HL-60/S4 treated with phorbol 12-myristate 13-acetate at 8.2 ng/mL for 4 days and 3 days (cell line): Measurements from ENCODE around the gene ANKLE1.

ENCODE experiments used
- in situ Hi-C: fragments of 300-500 bp; cut with MboI; formaldehyde crosslinking; loops from 2 replicates; pipeline ENCODE4 v1.15.0; 2022; ENCODE audit warnings: low sequenced_read_pairs

ANKLE1 gene, protein sequence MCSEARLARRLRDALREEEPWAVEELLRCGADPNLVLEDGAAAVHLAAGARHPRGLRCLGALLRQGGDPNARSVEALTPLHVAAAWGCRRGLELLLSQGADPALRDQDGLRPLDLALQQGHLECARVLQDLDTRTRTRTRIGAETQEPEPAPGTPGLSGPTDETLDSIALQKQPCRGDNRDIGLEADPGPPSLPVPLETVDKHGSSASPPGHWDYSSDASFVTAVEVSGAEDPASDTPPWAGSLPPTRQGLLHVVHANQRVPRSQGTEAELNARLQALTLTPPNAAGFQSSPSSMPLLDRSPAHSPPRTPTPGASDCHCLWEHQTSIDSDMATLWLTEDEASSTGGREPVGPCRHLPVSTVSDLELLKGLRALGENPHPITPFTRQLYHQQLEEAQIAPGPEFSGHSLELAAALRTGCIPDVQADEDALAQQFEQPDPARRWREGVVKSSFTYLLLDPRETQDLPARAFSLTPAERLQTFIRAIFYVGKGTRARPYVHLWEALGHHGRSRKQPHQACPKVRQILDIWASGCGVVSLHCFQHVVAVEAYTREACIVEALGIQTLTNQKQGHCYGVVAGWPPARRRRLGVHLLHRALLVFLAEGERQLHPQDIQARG

DNA sequence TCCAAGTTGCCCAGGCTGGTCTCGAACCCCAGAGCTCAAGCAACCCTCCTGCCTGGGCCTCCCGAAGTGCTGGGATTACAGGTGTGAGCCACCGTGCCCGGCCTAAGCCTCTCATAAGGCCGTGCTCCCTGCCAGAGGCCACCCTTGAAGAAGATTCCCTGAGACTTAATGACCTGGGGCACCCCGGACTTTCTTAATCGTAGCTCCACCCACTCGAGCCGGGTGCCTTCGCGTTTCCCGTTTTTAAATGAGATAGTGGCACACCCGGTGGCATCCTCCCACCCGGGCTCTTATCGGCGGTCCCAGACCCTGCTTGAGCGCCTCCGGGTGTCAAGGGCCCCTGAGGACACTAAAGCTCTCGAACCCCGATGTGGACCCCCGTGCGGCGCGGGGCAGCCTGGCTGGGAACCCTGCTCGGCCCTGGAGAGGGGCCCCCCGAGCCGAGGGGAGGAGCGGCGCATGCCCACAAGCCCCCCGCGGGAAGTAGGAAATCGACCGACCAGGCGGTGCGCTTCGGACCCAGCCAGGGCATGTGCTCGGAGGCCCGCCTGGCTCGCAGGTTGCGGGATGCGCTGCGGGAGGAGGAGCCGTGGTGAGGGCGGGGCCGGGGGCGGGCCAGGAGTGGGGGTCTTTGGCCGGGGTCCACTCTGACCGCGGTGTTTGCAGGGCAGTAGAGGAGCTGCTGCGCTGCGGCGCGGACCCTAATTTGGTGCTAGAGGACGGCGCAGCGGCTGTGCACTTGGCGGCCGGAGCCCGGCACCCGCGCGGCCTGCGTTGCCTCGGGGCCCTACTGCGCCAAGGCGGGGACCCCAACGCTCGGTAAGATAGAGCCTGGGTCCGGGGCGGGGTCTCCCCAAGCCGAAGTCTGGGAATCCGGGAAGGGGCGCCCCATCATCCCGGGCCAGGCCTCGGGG, at the start of gene ANKLE1:
Gene ANKLE1, plus strand, starts transcription at position 511 of the 914 bp plus-strand sequence. Its CDS starts 20 bp downstream, at position 531.
- in situ Hi-C loops = loop anchor here (10.0 kb wide), 1 partner anchor 517 kb away; no protein-coding TSS in a partner anchor

DNA sequence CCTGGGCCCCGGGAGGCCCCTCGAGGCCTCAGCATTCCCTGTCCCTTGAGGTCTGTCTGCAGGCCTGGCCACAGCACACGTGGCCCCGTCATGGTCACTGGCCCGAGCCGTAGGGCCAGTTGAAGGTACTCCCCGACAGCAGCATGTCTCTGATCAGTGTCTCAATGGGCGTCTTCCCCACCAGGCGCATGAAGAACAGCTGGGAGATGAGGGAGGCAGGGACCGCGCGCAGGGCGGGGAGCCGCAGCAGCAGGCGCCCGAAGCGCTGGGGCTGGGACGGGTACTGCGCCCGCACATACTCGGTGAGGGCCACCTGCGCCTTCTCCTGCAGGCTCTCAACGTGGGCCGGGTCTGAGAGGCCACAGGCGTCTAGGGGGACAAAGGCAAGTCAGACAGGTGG, 49.4 kb upstream of the ANKLE1 start:
- in situ Hi-C loops = no loop called here

DNA sequence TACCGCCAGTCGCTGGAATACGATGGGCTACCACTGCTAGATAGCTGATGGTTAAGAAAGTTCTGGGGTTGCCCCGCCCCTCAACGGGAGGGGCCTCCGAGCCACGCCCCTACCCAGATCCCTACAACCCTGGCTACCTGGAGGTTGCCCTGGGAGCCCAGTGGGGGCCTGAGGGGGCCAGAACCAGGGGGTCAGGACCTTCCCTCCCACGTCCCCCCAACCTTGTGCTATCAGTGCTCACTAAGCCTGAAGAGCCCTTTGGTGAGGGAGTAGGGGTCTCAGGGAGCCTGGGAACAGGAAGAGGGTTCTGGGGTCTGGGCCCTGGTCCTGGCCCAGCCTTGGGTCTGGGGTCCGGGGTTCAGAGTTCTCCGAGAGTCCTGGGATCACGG, 46.8 kb upstream of the ANKLE1 start:
- in situ Hi-C loops = no loop called here

DNA sequence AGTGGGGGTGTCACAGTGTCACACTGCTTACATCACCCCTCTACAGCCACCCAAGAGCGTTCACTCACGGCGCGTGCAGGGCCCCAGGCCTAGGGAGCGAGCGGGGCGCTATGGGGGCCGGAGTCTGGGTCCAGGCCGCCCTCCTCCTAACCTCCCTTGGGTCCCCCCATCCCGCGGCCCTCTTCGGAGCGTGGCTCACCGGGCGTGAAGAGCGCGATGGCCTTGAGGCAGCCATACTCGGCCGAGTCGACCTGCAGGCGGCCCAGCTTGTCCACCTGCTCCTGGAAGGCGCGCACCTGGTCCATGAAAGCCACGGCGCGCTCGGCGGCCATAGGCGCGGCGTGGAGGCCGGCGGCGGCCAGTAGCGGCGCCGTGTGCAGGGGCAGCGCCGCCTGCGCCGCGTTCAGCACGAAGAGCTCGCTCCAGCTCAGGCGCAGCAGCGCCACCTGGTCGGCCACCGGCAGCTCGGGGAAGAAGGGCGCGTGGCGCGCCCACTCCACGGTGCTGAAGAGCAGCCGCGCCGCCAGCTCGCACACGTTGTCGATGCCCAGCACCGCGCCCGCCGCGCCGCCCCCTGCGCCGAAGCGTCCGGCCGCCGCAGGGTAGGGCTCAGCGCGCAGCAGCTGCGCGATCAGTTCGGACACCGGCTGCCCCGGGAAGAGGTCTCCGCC, 46.3 kb upstream of the ANKLE1 start:
- in situ Hi-C loops = no loop called here

DNA sequence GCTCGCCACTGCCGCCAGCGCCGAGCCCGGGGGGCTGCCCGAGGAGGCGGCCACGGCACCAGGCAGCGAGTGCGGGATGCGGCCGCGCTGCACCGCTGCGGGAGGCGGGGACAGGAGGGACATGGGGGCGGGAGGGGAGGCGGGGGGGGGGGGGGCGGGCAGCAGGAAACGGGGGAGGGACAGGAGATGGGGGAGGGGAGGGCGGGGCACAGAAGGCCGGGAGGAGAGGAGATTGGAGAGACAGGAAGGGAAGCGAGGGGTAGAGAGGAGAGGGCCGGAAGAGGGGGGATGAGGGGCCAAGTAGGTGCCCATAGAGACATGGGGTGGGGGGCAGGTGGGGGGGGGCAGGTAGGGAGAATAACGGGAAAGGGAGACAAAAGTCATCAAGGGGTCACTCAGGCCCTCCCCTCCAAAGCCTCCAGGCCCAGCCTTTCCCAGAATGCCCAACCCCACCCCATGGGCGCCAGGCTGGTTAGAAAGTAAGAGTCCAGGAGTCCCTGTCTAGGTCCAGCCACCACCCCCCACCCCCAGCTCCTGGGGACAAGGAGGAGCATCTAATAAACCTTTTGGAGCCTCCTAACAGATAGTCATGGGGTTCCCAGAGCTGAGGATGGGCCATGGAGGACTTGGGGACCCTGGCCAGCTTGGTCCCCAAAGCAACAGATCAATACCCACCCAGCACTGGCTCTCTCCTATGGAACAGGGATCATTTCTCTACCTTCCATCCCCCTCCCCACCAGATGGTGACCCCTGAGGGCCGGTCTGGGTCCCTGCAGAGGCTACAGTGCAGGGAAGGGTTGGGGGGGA, 45.5 kb upstream of the ANKLE1 start:
- in situ Hi-C loops = no loop called here

DNA sequence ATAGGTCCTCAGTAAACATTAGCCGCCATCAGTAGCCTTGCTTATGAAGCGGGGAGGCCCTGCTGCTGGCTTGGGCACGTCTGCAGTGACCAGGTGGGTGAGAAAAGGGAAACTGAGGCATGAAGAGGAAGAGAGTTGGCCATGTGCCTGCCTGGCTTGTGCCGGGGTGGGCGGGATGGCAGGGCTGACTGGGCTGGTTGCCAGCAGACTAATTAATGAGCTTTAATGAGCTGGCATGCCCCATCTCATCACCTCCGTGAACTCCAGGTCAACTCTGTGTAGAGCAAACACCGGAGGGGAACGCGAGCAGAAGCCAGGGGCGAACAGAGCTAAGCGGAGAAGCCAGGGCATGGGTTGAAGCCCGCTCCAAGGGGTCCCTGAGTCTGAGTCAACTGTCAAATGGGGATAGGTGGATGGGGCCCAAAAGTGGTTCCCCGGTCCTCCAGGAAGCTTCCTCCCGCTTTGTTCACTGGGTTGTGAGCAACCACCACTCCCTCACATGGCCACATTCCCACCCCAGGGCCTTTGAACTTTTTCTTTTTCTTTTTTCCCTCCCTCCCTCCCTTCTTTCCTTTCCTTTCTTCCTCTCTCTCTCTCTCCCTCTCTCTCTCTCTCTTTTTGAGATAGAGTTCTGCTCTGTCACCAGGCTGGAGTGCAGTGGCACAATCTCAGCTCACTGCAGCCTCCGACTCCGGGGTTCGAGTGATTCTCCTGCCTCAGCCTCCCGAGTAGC, 44.7 kb upstream of the ANKLE1 start:
- in situ Hi-C loops = no loop called here

DNA sequence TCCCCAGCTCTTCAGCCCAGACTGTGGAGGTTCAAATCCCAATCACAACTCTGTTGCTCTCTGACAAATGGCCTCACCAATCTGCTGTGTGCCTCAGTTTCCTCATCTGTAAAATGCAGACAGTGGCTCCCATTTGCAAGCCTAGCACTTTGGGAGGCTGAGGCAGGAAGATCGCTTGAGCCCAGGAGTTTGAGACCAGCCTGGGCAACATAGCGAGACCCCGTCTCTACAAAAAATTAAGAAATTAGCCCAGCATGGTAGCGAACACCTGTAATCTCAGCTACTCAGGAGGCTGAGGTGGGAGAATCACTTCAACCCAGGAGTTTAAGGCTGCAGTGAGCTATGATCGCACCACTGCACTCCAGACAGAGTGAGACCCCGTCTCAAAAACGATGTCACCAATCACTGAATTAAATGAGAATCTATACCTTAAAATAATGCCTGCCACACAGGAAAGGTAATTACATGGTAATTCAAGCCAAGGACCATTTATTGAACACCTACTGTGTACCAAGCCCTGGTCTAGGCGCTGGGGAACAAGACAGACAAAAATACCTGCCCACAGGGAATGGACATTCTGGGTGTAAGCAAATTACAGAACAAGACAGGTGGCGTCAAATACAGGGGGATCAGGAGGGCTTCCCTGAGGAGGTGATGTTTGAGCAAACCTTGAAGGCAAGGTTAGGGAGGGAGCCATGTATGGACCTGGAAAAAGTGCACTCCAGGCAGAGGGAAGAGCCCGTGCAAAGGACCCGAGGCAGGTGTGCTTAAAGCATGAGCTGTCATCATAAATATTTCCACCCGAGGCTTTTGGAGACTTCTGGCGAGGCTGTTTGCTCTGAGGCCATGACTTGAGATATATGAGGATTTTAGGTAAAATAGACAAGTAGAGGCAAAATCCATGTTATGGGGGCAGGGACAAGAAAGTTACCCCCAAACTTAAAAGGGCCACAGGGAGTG, 43.7 kb upstream of the ANKLE1 start:
- in situ Hi-C loops = no loop called here

DNA sequence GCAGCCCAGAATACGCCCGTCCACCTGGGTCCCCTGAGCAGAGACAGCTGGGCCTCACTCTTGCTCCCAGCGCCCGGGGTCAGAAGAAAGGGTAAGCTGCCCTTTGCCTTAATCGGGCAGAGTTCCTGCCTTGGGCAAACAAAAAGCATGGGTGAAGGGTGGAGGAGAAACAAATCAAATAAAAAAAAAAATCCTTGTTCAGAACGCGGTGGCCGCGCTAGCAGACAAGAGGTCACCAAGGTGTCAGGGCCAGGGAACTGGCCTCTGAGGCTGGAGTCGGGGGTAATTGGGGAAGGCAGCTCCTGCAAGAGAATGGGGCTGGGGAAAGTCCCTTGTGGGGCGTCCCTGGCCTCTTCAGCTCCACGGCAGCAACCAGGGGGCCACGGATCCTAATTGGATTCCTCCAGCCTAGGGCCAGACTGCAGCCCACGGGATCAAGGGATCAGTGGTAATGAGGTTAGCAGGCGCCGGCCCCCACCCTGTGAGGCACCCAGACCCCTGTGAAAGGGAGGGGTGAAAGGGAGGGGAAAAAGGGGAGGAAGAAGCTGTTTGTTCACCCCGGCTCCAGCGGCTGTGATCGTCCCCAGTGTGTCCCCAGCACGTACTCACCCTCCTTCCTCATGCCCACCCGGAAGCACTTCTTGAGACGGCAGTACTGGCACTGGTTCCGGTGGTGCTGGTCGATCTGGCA, 41.5 kb upstream of the ANKLE1 start:
- in situ Hi-C loops = no loop called here

DNA sequence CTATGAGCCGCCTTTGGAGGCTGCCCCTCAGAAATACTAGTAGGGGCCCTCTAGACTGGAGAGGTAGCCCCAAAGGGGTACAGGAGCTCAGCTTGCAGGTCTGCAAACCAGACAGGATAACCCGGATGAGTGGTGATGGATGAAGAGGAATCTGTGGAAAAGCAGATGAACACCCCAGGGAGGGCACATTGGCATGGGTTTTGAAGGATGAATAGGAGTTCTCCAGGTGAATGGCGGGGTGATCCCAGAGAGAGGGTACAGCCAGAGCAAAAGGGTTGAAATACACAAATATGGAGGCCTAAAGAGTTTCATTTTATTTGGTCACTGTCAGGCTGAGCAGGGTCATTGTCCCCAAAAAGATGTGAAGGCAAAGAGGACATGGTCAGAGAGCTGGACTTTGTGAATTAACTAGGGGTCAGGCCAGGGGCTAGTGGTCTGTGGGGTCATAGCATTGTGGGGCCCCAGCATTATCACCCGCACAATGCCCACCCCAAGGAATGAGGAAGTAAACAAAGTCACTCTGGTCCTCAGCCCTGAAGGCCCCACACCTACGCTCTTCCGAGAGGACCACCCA, 40.8 kb upstream of the ANKLE1 start:
- in situ Hi-C loops = no loop called here

DNA sequence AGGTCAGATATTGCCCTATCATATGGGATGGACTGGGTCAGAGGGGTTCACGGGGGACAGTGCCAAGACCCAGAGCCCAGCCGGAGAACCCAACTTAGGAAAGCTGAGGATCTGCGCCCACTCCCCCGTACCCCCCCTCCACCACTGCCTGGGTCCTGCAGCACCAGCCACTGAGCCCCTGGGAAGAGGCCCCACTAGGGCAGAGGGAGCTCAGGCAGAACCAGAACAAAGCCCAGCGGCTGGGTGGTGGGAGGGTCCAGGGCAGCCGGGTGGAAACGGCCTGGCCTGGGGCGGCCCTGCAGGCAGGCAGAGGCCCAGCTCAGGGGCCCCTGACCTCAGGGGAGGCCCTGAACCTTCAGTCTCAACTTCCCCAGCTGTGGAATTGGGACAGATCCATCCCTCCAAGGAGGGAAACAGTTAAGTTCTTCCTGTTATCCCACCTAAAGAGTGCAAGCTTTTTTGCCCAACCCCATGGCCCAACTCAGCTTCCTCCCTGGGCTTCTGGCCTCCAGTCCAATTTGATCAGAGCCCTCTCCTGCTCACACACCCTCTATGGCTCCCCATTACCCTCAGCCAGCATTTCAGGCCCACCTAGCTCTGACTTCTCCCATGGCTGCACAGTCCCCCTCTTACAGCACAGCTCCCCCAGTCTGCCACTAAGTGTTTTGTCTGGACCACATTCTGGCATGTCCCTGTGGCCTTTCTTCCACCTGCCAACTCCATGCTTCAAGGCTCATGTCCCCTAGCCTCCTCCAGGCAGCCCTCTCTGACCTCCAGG, 39.1 kb upstream of the ANKLE1 start:
- in situ Hi-C loops = no loop called here

DNA sequence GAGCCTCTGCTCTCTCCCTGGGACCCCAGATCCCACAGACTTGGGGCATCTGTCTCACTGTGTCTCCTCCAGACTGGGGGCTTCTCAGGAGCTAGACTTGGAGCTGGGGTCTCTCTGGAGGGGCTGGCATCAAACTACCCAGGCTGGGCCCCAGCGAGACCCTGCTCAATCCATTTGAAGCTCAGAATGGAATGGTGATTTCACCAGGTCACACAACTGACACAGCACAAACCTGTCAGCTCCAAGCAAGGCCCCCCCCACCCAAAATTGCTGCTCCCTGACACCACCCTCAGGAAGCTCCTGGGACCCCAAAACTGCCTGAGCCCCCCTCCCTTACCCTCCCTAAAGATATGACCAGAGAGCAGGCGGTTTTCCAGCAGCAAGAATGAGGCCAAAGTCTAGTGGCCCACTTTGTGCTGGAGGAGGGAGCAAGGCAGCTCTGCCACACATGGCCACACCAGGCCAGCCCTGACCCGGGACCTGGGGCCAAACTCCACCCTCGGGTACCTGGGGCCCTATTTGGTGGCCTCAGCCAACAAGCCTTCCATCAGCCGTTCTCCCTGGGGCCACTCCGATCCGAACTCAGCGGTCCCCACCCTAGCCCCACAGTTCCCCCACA, 38.4 kb upstream of the ANKLE1 start:
- in situ Hi-C loops = no loop called here

DNA sequence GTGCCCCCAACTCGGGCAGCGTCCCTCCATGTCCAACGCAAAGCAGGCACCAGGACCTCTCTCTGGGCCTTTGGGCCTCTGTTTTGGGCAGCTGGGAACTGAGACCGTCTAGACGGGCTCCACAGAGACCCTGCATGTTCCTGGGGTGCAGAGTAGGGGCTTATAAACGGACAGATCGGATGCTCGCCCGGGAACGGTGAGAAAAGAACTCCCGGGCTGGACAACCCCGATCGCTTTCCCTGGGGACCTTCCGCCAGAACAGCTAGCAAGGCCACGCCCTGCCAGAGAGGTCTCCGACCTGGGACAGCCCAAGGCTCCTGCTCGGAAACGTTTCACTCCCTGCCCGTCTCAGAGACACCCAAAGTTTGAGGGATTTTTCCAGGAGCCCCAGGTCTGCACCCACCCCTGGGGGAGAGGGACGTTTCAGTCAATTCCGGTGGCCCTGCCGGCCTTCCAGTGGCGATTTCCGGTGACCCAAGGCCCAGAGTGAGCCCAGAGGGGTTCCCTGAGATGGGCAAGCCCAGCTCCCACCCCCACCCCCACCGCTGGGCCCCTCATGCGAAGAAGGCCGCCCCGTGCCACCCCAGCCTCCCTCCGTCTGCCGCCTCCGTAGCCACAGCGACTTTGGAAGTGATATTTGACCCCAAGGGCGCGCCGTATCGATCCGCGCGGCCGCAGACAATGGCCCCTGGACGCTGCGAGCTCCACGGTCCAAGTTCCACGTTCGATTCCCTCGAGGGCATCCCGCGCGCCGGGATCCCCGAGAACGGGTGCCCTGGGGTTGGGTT, 37.7 kb upstream of the ANKLE1 start:
- in situ Hi-C loops = no loop called here

DNA sequence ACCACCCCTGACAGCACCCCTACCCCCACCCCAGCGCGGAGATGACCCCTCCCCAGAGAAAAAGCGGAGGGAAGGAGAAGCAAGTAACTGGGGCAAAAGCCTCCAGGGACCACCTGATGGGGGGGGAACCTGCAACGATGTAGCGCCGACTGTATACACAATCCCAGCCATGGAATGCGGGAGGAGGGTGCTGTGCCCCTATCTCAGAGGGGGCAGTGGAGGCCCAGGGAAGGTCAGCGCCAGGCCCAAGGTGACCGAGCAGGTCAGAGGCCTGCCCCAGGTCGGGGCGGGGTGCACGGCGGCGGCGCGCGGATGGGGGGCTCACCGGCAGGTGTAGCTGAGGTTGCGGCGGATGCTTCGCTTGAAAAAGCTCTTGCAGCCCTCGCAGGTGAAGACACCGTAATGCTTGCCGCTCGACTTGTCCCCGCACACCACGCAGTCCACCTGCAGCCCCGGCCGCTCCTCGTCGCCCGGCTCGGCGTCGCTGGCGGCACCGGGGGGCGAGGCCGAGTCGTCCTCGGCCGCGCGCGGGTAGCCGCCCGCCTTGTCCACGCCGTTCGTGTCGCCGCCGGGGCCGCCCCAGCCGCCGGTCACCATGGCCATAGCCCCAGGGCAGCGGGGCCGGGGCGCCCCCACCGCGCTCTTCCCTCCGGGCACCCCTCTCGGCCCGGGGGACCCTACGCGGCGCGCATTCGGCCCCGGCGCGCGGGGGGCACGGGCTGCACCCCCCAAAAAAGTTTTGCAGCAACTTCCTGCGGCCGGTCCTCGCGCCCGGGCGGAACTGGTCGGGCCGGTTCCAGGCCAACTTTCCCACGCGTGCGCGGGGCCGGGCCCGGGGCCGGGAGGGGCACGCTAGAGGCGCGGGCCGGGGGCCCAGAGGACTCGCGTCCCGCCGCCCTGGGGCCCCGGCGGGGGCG, 36.8 kb upstream of the ANKLE1 start:
- in situ Hi-C loops = no loop called here

DNA sequence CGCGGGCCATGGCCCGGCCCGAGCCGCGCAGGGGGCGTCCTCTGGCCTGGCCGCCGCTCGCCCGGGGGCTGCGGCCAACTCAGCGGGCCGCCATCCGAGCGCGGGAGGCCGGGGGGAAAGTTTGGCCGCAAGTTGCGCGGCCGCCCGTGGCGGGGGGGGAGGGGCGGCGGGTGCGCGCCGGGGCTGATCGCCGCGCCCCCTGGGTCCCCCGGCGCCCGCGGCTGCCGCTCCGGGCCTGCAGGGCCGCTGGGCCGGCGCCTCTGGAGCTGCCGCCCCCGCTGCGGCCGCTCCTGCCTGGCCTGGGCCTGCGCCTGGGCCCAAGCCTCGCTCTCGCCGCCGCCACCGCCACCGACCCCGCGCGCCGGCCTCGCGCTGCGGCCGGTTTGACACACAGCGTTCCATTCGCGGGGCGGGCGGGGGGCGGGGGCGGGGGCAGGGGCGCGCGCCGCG, 36.1 kb upstream of the ANKLE1 start, which contains the start of gene NR2F6:
Gene NR2F6, minus strand, starts transcription at position 385 of the 450 bp plus-strand sequence. CDS start 699 bp downstream, outside the sequence.
- in situ Hi-C loops = no loop called here
